ENCODE measurements around the gene VAV3.
"Not testable (repeated sequence)": the region's sequence is repeated elsewhere in the genome, so short reads cannot be mapped to it uniquely, and the experiment has no call there.

VAV3 gene

GRCh38 chr1:107877745-107878144 lies 87.2 kb downstream of the VAV3 start:
- no peak for DNase-seq

GRCh38 chr1:107877092-107877491 lies 87.9 kb downstream of the VAV3 start:
- DNase-seq, result peak; percentile 84

- DNase-seq, result no peak
These were observed 89.3 kb downstream of the VAV3 start for GRCh38 chr1:107875689-107876088.

GRCh38 chr1:107874221-107874620 lies 90.8 kb downstream of the VAV3 start:
- no peak for DNase-seq

- DNase-seq, result no peak
These were observed 93.1 kb downstream of the VAV3 start for GRCh38 chr1:107871687-107872395.

- no peak for DNase-seq
These were observed 93.7 kb downstream of the VAV3 start for GRCh38 chr1:107871259-107871658.

- no peak for DNase-seq
These were observed 94.3 kb downstream of the VAV3 start for GRCh38 chr1:107870696-107871095.

GRCh38 chr1:107867897-107868296 lies 97.1 kb downstream of the VAV3 start:
- no peak for DNase-seq

GRCh38 chr1:107867422-107867821 lies 97.6 kb downstream of the VAV3 start:
- no peak for DNase-seq

GRCh38 chr1:107866870-107867269 lies 98.1 kb downstream of the VAV3 start:
- no peak for DNase-seq

GRCh38 chr1:107865627-107866026 lies 99.4 kb downstream of the VAV3 start:
- DNase-seq, result no peak

GRCh38 chr1:107863342-107863741 lies 101.6 kb downstream of the VAV3 start:
- no peak for DNase-seq

GRCh38 chr1:107862064-107862463 lies 102.9 kb downstream of the VAV3 start:
- no peak for DNase-seq

GRCh38 chr1:107858323-107858722 lies 106.7 kb downstream of the VAV3 start:
- DNase-seq, result no peak

- DNase-seq, result no peak
These were observed 113.6 kb downstream of the VAV3 start for GRCh38 chr1:107851418-107851817.

- DNase-seq, result not testable (repeated sequence)
These were observed 120.3 kb downstream of the VAV3 start for GRCh38 chr1:107844541-107845194.

- DNase-seq, result no peak
These were observed 121.0 kb downstream of the VAV3 start for GRCh38 chr1:107843989-107844388.

GRCh38 chr1:107842241-107842640 lies 122.7 kb downstream of the VAV3 start:
- no peak for DNase-seq

- DNase-seq, result no peak
These were observed 124.3 kb downstream of the VAV3 start for GRCh38 chr1:107840725-107841124.

GRCh38 chr1:107838056-107838455 lies 126.9 kb downstream of the VAV3 start:
- no peak for DNase-seq

- DNase-seq, result no peak
These were observed 129.8 kb downstream of the VAV3 start for GRCh38 chr1:107835151-107835670.

GRCh38 chr1:107833061-107833460 lies 131.9 kb downstream of the VAV3 start:
- no peak for DNase-seq

- DNase-seq, result no peak
These were observed 133.1 kb downstream of the VAV3 start for GRCh38 chr1:107831921-107832320.

- no peak for DNase-seq
These were observed 134.5 kb downstream of the VAV3 start for GRCh38 chr1:107830526-107830925.

GRCh38 chr1:107830075-107830474 lies 134.9 kb downstream of the VAV3 start:
- DNase-seq, result no peak
